HG03066 (cell line): ENCODE data around the gene TTC14.

Experiments
- ATAC-seq: cut with Tn5 transposase; IDR thresholded peaks from one replicate; pipeline ENCODE4 v1.9.1; 2021; ENCODE audit warnings: low read depth; ENCODE audit not compliant: unreplicated experiment

Gene TTC14

DNA sequence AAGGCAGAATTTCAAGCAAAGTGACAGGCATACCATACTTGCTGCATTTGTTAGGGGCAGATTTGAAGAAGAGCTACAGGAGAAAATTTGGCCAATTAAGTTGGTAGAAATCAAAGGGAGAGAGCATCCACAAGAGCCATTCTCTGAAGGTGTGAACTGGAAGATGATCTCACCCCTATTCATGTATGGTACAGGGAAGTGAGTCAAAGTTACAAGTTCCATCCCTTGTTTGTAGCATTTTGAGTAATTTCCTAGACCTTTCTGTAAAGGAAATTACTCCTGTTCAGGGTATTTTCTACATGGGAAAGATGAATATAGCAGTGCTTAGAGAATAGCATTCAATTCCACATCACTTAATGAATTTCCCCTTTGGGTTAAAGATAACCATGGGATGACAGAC lies 28.4 kb downstream of the TTC14 start:
- no peak for ATAC-seq

DNA sequence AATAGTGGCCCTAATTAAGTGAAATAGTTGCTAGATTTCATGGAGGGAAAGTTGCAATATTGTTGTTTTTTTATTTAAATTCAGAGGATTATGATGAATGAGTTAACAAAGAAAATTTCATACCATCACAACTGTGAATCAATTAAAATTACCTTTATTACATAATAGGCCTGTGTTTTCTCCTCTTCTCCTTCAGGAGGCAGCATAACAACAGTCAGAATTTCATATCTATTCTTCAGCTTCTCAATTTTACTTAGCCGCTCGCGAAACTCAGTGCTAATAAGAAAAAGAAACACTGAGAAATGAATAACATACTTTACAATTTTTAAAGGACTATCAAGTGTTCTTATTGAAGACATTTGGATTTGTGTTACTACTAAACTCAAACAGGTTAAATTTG lies 29.4 kb downstream of the TTC14 start:
- ATAC-seq = no peak

DNA sequence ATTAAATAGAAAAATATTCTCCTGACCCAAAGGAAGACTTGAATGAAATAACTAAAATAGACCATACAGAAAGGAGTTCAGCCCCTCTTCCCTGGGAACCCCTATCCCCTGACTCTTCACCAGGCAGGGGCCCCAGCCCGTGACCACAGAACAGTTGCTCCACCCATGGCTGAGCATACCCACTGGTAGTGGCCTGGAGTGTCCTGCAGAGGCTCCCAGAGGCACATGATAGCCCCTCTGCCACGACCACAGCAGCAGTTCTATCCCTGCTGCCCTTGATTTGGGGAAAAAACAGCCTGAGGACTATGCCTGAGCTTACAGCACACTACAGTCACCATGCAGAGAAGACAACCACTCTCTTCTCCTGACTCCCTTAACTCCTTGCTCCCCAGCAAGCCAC lies 31.8 kb downstream of the TTC14 start:
- no peak for ATAC-seq

DNA sequence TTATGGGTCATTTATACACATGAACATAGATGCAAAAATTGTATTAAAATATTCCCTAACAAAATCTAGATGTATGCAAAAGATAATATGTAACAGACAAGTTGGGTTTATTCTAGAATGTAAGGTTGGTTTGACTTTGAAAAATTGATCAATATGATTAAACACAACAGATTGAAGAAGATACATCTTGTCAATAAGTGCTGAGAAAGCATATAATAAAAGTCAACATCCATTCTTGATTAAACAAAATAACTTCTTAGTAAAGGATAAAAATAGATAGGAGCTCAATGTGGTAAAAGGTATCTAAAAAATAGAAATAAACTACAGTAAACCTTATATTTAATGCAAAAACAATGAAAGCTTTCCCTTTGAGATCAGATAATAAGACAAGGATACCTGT lies 39.0 kb downstream of the TTC14 start:
- ATAC-seq = no peak

DNA sequence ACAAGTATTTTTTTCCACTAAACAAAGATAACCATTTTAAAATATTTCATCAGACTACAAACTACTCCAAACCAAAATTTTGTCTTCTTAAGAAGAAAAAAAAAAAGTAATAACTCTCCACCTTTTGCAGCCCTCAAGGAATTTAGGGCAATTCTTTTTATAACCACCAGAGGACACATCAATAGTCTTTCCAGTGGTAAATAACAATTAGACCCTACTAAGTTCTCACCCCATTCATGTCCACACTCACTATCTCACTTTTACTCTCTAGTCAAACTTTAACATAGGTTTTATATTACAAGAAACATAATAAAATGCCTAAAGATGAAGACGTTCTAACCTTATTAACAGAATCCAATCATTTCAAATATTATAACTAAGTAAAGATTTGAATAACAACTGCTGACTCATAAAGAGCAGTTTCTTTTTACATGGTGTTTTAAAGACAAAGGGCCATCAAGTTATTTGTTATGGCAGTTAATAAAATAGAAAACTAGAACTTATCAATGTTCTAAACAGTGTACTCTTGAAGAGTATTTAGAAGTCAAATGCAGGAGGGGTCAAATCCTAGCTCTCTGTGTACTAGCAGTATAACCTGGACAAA lies 44.3 kb downstream of the TTC14 start:
- peak; percentile 66 for ATAC-seq

DNA sequence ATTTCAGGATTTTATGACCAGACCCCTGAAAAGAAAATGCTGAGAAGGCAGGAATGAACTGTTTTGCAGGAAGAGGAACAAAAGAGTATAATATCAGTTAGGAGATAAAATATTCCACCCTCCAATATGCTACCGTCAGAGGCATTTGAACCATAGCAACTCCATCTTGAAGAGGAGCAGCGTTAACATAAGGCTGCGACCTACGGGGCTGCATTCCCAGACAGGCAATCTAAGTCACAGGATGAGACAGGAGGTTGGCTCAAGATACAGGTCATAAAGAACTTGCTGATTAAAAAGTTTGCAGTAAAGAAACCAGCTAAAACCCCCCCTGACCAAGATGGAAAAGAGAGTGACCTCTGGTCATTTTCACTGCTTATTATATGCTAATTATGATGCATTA lies 54.4 kb downstream of the TTC14 start:
- no peak for ATAC-seq

DNA sequence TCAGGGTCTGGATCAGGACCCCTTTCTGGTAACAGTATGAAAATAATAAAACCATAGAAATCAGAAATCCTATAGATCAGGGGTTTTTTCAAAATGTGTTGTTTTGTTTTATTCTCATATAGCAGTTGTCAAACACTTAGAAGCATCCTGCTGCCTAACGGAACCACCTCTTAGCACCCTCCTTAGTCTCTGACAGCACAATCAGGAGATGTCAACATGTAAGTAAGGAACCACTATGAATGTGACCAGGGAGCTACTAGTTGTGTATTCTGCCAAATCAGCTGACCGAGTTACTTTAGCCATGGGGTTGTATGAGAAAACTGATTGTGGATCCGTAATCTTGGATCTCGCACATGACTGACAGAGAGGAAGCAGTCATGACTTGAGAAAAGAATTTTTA lies 55.1 kb downstream of the TTC14 start:
- no peak for ATAC-seq
